T-helper 1 cell treated with Interleukin-12 subunit alpha and Interleukin-12 subunit beta and Interleukin-4 antibody, amounts not matched to agents 30 μg/mL and 1 μg/mL, for 36 hours (primary cell): Measurements from ENCODE around the gene NR6A1.
"Not testable (repeated sequence)": the region's sequence is repeated elsewhere in the genome, so short reads cannot be mapped to it uniquely, and the experiment has no call there.

Experiments used
- H3K27ac Mint-ChIP-seq: one replicate; pipeline ENCODE4 v1.8.0; 2021; ENCODE audit warnings: mild to moderate bottlenecking, mixed read lengths
- H3K27me3 Mint-ChIP-seq: one replicate; pipeline ENCODE4 v1.8.0; 2021; ENCODE audit warnings: low read depth, mixed read lengths
- H3K36me3 Mint-ChIP-seq: one replicate; pipeline ENCODE4 v1.8.0; 2021; ENCODE audit warnings: low read depth, mixed read lengths
- H3K4me1 Mint-ChIP-seq: one replicate; pipeline ENCODE4 v1.8.0; 2021; ENCODE audit warnings: low read depth, mixed read lengths
- H3K4me3 Mint-ChIP-seq: one replicate; pipeline ENCODE4 v1.8.0; 2021; ENCODE audit warnings: mild to moderate bottlenecking, moderate library complexity, mixed read lengths
- H3K9me3 Mint-ChIP-seq: one replicate; pipeline ENCODE4 v1.8.0; 2021; ENCODE audit warnings: mixed read lengths

NR6A1 gene

GRCh38 chr9:124621371-124622328, 149.5 kb downstream of the NR6A1 start:
- no peaks in the 10 kb centered on the region for H3K4me1 Mint-ChIP-seq
- peaks cover 26% of the 10 kb centered on the region for H3K27me3 Mint-ChIP-seq
- H3K27ac Mint-ChIP-seq, result no peak overlapping the region
- no peaks in the 10 kb centered on the region for H3K9me3 Mint-ChIP-seq
- no peaks in the 10 kb centered on the region for H3K36me3 Mint-ChIP-seq
- no peak overlapping the region for H3K4me3 Mint-ChIP-seq

- Mint-ChIP-seq H3K9me3 (no peaks in the 10 kb centered on the region), H3K36me3 (no peaks in the 10 kb centered on the region), H3K27ac (no peak overlapping the region), H3K27me3 (peaks cover 9% of the 10 kb centered on the region), H3K4me1 (no peaks in the 10 kb centered on the region), H3K4me3 (no peak overlapping the region)
Observed at GRCh38 chr9:124618476-124618875, 152.6 kb downstream of the NR6A1 start.

- Mint-ChIP-seq H3K4me3 (no peak overlapping the region), H3K36me3 (no peaks in the 10 kb centered on the region), H3K27me3 (peaks cover 6% of the 10 kb centered on the region), H3K9me3 (no peaks in the 10 kb centered on the region), H3K4me1 (no peaks in the 10 kb centered on the region), H3K27ac (peak overlapping the region; percentile 34)
Observed at GRCh38 chr9:124617477-124618141, 153.5 kb downstream of the NR6A1 start.

GRCh38 chr9:124616961-124617360, 154.2 kb downstream of the NR6A1 start:
- H3K27me3 Mint-ChIP-seq, result no peaks in the 10 kb centered on the region
- no peak overlapping the region for H3K27ac Mint-ChIP-seq
- no peaks in the 10 kb centered on the region for H3K4me1 Mint-ChIP-seq
- no peak overlapping the region for H3K4me3 Mint-ChIP-seq
- no peaks in the 10 kb centered on the region for H3K9me3 Mint-ChIP-seq
- H3K36me3 Mint-ChIP-seq, result no peaks in the 10 kb centered on the region

- not testable (repeated sequence) for H3K9me3 Mint-ChIP-seq, H3K27me3 Mint-ChIP-seq, H3K4me1 Mint-ChIP-seq, H3K27ac Mint-ChIP-seq, H3K36me3 Mint-ChIP-seq, H3K4me3 Mint-ChIP-seq
Observed at GRCh38 chr9:124615840-124616239, 155.3 kb downstream of the NR6A1 start.

GRCh38 chr9:124615100-124615742, 155.9 kb downstream of the NR6A1 start:
- H3K36me3 Mint-ChIP-seq, result no peaks in the 10 kb centered on the region
- no peaks in the 10 kb centered on the region for H3K4me1 Mint-ChIP-seq
- H3K9me3 Mint-ChIP-seq, result no peaks in the 10 kb centered on the region
- H3K27ac Mint-ChIP-seq, result no peak overlapping the region
- no peak overlapping the region for H3K4me3 Mint-ChIP-seq
- H3K27me3 Mint-ChIP-seq, result peaks cover 9% of the 10 kb centered on the region

GRCh38 chr9:124613849-124614248, 157.3 kb downstream of the NR6A1 start:
- Mint-ChIP-seq H3K4me1 (no peaks in the 10 kb centered on the region), H3K27me3 (peaks cover 20% of the 10 kb centered on the region), H3K9me3 (no peaks in the 10 kb centered on the region), H3K27ac (no peak overlapping the region), H3K36me3 (no peaks in the 10 kb centered on the region), H3K4me3 (no peak overlapping the region)

- no peaks in the 10 kb centered on the region for H3K9me3 Mint-ChIP-seq
- H3K4me3 Mint-ChIP-seq, result no peak overlapping the region
- peaks cover 28% of the 10 kb centered on the region for H3K27me3 Mint-ChIP-seq
- no peaks in the 10 kb centered on the region for H3K4me1 Mint-ChIP-seq
- H3K36me3 Mint-ChIP-seq, result no peaks in the 10 kb centered on the region
- no peak overlapping the region for H3K27ac Mint-ChIP-seq
Observed at GRCh38 chr9:124611106-124611505, 160.0 kb downstream of the NR6A1 start.

- Mint-ChIP-seq H3K9me3 (no peaks in the 10 kb centered on the region), H3K4me1 (no peaks in the 10 kb centered on the region), H3K27ac (no peak overlapping the region), H3K4me3 (no peak overlapping the region), H3K36me3 (no peaks in the 10 kb centered on the region), H3K27me3 (peaks cover 37% of the 10 kb centered on the region)
Observed at GRCh38 chr9:124606027-124606426, 165.1 kb downstream of the NR6A1 start.

- no peaks in the 10 kb centered on the region for H3K9me3 Mint-ChIP-seq
- no peaks in the 10 kb centered on the region for H3K4me1 Mint-ChIP-seq
- peaks cover 33% of the 10 kb centered on the region for H3K27me3 Mint-ChIP-seq
- H3K27ac Mint-ChIP-seq, result no peak overlapping the region
- H3K4me3 Mint-ChIP-seq, result no peak overlapping the region
- no peaks in the 10 kb centered on the region for H3K36me3 Mint-ChIP-seq
Observed at GRCh38 chr9:124605258-124605657, 165.9 kb downstream of the NR6A1 start.

GRCh38 chr9:124602632-124603031, 168.5 kb downstream of the NR6A1 start:
- H3K27ac Mint-ChIP-seq, result no peak overlapping the region
- H3K9me3 Mint-ChIP-seq, result no peaks in the 10 kb centered on the region
- H3K27me3 Mint-ChIP-seq, result peaks cover 19% of the 10 kb centered on the region
- H3K36me3 Mint-ChIP-seq, result no peaks in the 10 kb centered on the region
- no peaks in the 10 kb centered on the region for H3K4me1 Mint-ChIP-seq
- H3K4me3 Mint-ChIP-seq, result no peak overlapping the region

- no peak overlapping the region for H3K4me3 Mint-ChIP-seq
- no peaks in the 10 kb centered on the region for H3K9me3 Mint-ChIP-seq
- no peak overlapping the region for H3K27ac Mint-ChIP-seq
- H3K4me1 Mint-ChIP-seq, result no peaks in the 10 kb centered on the region
- H3K36me3 Mint-ChIP-seq, result no peaks in the 10 kb centered on the region
- peaks cover 24% of the 10 kb centered on the region for H3K27me3 Mint-ChIP-seq
Observed at GRCh38 chr9:124602204-124602603, 168.9 kb downstream of the NR6A1 start.

GRCh38 chr9:124600407-124600806, 170.7 kb downstream of the NR6A1 start:
- Mint-ChIP-seq H3K4me3 (no peak overlapping the region), H3K27me3 (peaks cover 30% of the 10 kb centered on the region), H3K27ac (no peak overlapping the region), H3K36me3 (no peaks in the 10 kb centered on the region), H3K9me3 (no peaks in the 10 kb centered on the region), H3K4me1 (no peaks in the 10 kb centered on the region)

GRCh38 chr9:124599121-124599795, 171.9 kb downstream of the NR6A1 start:
- no peak overlapping the region for H3K4me3 Mint-ChIP-seq
- H3K27me3 Mint-ChIP-seq, result peaks cover 25% of the 10 kb centered on the region
- H3K27ac Mint-ChIP-seq, result no peak overlapping the region
- no peaks in the 10 kb centered on the region for H3K9me3 Mint-ChIP-seq
- H3K36me3 Mint-ChIP-seq, result no peaks in the 10 kb centered on the region
- H3K4me1 Mint-ChIP-seq, result no peaks in the 10 kb centered on the region
